ENCODE measurements around the gene FAM222B. TPM values are rescaled to one million over a fixed set of nuclear protein-coding genes. Genes with fewer than 3 reads are reported as not detected.
"Not testable (repeated sequence)": the region's sequence is repeated elsewhere in the genome, so short reads cannot be mapped to it uniquely, and the experiment has no call there.

The FAM222B gene
- total RNA-seq, 1 donor = 19.1 TPM

GRCh38 chr17:28735242-28735722, 107.3 kb downstream of the FAM222B start:
- DNase-seq (ENCODE audit: low read depth in 2 of 3, low spot score in 2 of 3) = no peak

GRCh38 chr17:28734712-28735241, 107.8 kb downstream of the FAM222B start:
- DNase-seq (ENCODE audit: low read depth in 2 of 3, low spot score in 2 of 3) = no peak

GRCh38 chr17:28733346-28733745, 109.2 kb downstream of the FAM222B start:
- no peak for DNase-seq (ENCODE audit: low read depth in 2 of 3, low spot score in 2 of 3)

- DNase-seq (ENCODE audit: low read depth in 2 of 3, low spot score in 2 of 3) = no peak
Measured at GRCh38 chr17:28729950-28730330, 112.7 kb downstream of the FAM222B start.

GRCh38 chr17:28728364-28729200, 114.0 kb downstream of the FAM222B start, which contains the start of gene NEK8:
Gene NEK8, plus strand, starts transcription at chr17:28728788. Its CDS starts 26 bp downstream, at chr17:28728814.
- peak; percentile 88 to 95 (median 92) for DNase-seq (ENCODE audit: low read depth in 2 of 3, low spot score in 2 of 3)

GRCh38 chr17:28726627-28727491, 115.7 kb downstream of the FAM222B start:
- peak; percentile 84 to 94 (median 92) for DNase-seq (ENCODE audit: low read depth in 2 of 3, low spot score in 2 of 3)

- DNase-seq (ENCODE audit: low read depth in 2 of 3, low spot score in 2 of 3) = peak in 2 of 3 donors; percentile 73 to 81
Measured at GRCh38 chr17:28726226-28726626, 116.4 kb downstream of the FAM222B start, which contains the start of gene TLCD1. Gene TLCD1, minus strand, starts transcription at chr17:28726233. Its CDS starts 136 bp downstream, at chr17:28726097.

- no peak for DNase-seq (ENCODE audit: low read depth in 2 of 3, low spot score in 2 of 3)
Measured at GRCh38 chr17:28725660-28726225, 116.8 kb downstream of the FAM222B start.

GRCh38 chr17:28725166-28725659, 117.4 kb downstream of the FAM222B start:
- DNase-seq (ENCODE audit: low read depth in 2 of 3, low spot score in 2 of 3) = no peak

GRCh38 chr17:28724500-28725165, 118.0 kb downstream of the FAM222B start:
- no peak for DNase-seq (ENCODE audit: low read depth in 2 of 3, low spot score in 2 of 3)

- DNase-seq (ENCODE audit: low read depth in 2 of 3, low spot score in 2 of 3) = not testable (repeated sequence)
Measured at GRCh38 chr17:28723836-28724499, 118.6 kb downstream of the FAM222B start.

GRCh38 chr17:28723159-28723835, 119.3 kb downstream of the FAM222B start:
- no peak for DNase-seq (ENCODE audit: low read depth in 2 of 3, low spot score in 2 of 3)

- no peak for DNase-seq (ENCODE audit: low read depth in 2 of 3, low spot score in 2 of 3)
Measured at GRCh38 chr17:28722417-28723158, 120.0 kb downstream of the FAM222B start.

- not testable (repeated sequence) for DNase-seq (ENCODE audit: low read depth in 2 of 3, low spot score in 2 of 3)
Measured at GRCh38 chr17:28720997-28721329, 121.6 kb downstream of the FAM222B start.

GRCh38 chr17:28720247-28720996, 122.2 kb downstream of the FAM222B start:
- no peak for DNase-seq (ENCODE audit: low read depth in 2 of 3, low spot score in 2 of 3)

- no peak for DNase-seq (ENCODE audit: low read depth in 2 of 3, low spot score in 2 of 3)
Measured at GRCh38 chr17:28719021-28719433, 123.6 kb downstream of the FAM222B start.

GRCh38 chr17:28718333-28719020, 124.1 kb downstream of the FAM222B start:
- no peak for DNase-seq (ENCODE audit: low read depth in 2 of 3, low spot score in 2 of 3)
